AG09309 (cell line): ENCODE data around the gene PRR23E.

Experiments
- DNase-seq: peaks from one replicate; pipeline ENCODE4 v3.0.0-alpha.2; 2010; ENCODE audit warnings: low read depth
- H3K4me3 ChIP-seq: 2 replicates; pipeline ENCODE4 v1.5.1; 2011; ENCODE audit warnings: mild to moderate bottlenecking, low read depth, low read length, moderate library complexity; ENCODE audit not compliant: control insufficient read depth
- TF ChIP-seq, protein P1 (sequence below): IDR thresholded peaks from 2 replicates; pipeline ENCODE4 v1.5.1; 2011; ENCODE audit warnings: mild to moderate bottlenecking, low read depth, low read length, inconsistent platforms; ENCODE audit not compliant: insufficient read depth, control insufficient read depth; ENCODE audit errors: missing control alignments

Gene PRR23E

GRCh38 chr3:127192576-127193232, at the start of gene PRR23E:
Gene PRR23E, plus strand, starts transcription at chr3:127193131. Its CDS starts 3,555 bp downstream, at chr3:127196686.
- no peak for DNase-seq
- TF ChIP-seq, protein P1, sequence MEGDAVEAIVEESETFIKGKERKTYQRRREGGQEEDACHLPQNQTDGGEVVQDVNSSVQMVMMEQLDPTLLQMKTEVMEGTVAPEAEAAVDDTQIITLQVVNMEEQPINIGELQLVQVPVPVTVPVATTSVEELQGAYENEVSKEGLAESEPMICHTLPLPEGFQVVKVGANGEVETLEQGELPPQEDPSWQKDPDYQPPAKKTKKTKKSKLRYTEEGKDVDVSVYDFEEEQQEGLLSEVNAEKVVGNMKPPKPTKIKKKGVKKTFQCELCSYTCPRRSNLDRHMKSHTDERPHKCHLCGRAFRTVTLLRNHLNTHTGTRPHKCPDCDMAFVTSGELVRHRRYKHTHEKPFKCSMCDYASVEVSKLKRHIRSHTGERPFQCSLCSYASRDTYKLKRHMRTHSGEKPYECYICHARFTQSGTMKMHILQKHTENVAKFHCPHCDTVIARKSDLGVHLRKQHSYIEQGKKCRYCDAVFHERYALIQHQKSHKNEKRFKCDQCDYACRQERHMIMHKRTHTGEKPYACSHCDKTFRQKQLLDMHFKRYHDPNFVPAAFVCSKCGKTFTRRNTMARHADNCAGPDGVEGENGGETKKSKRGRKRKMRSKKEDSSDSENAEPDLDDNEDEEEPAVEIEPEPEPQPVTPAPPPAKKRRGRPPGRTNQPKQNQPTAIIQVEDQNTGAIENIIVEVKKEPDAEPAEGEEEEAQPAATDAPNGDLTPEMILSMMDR: no peak
- no peak within 1 kb of the TSS for H3K4me3 ChIP-seq

DNA sequence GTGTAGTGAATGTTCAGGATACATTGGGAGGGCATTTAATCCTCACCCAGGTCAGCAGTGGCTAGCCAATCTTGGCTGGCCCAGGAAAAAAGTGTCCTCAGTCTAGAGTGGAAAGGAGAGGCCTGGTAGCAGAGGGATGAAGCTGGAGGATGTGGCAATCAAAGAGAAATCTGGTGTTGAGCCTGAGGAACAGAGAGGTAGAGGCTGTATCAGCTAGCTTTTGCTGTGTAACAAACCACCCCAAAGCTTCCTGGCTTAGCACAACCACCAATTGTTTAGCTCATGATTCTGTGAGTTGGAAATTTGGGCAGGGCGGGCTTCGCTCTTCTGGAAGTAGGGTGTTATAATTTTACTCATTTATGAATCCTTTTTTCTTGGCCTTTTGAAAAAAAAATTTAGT, 49.8 kb upstream of the PRR23E start:
- TF ChIP-seq, protein P1: no peak
- H3K4me3 ChIP-seq: no peak overlapping the region
- DNase-seq: no peak

- no peak for DNase-seq
- TF ChIP-seq, protein P1: no peak
- H3K4me3 ChIP-seq: no peak overlapping the region
Observed at GRCh38 chr3:127144631-127145030, 48.3 kb upstream of the PRR23E start.

- TF ChIP-seq, protein P1: no peak
- no peak overlapping the region for H3K4me3 ChIP-seq
- no peak for DNase-seq
Observed at GRCh38 chr3:127145266-127145665, 47.7 kb upstream of the PRR23E start.

- TF ChIP-seq, protein P1: no peak
- DNase-seq: no peak
- no peak overlapping the region for H3K4me3 ChIP-seq
Observed at GRCh38 chr3:127147291-127147885, 45.5 kb upstream of the PRR23E start.

GRCh38 chr3:127149621-127150310, 43.2 kb upstream of the PRR23E start:
- TF ChIP-seq, protein P1: no peak
- DNase-seq: no peak
- H3K4me3 ChIP-seq: no peak overlapping the region
